ENCODE data around the gene HSD3B7.

Gene HSD3B7

DNA sequence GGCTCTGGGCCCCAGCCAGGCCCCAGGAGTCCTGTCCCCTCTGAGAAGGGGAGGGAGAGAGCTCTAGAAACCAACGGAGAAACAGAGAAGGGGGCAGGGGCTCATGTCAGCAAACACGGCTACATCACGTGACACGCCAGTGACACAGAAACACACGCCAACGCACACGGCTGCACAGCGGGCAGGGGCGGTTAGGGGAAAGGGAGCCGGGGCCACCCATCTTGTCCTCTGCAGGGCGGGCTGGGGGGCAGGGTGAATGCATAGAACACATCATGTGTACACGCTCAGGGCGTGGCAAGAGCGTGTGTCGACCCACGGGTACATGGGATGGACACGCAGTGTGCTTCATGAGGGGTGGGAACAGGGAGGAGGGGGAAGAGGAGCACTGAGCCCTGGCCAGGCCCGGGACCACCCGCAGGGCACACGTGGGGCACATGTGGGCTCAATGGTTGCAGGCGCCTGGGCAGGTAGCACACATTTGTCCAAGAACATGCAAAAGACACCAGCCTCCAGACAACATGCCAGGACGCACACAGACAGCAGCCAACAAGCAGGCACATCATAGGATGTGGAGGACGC lies 4.6 kb downstream of the HSD3B7 start:
- TF ChIP-seq EZH2 (IDR thresholded peaks at IDR 0.05; ENCODE audit: borderline replicate concordance, low read length) (no peak), CTCF (IDR thresholded peaks at IDR 0.05; ENCODE audit: low read length) (no peak)
- Histone ChIP-seq H3K4me2 (ENCODE audit: low read length) (peak overlapping the region; percentile 44; the same call in 1 of the 2 replicates), H3K36me3 (ENCODE audit: insufficient read depth, low read length) (peaks cover under 1% of the 10 kb centered on the region; the same call in 1 of the 2 replicates), H3K4me3 (ENCODE audit: low read depth, low read length, poor library complexity, severe bottlenecking) (peak overlapping the region; percentile 14), H4K20me1 (ENCODE audit: insufficient read depth, low read length) (no peaks in the 10 kb centered on the region), H3K9me3 (ENCODE audit: low read length) (no peaks in the 10 kb centered on the region), H3K27ac (ENCODE audit: low read depth, low read length, poor library complexity, severe bottlenecking) (peak overlapping the region; percentile 21), H3K4me1 (ENCODE audit: insufficient read depth, low read length, severe bottlenecking) (peaks cover 40% of the 10 kb centered on the region), H3K9ac (ENCODE audit: low read length) (peak overlapping the region; percentile 42; the same call in 1 of the 2 replicates), H3F3A (ENCODE audit: insufficient read depth, low read length) (no peaks in the 10 kb centered on the region), H2AFZ (ENCODE audit: low read length) (no peak overlapping the region), H3K27me3 (ENCODE audit: insufficient read depth, low read length) (no peaks in the 10 kb centered on the region), H3K9me2 (ENCODE audit: low read depth, low read length) (no peaks in the 10 kb centered on the region), H3K79me2 (ENCODE audit: insufficient read depth, low read length) (no peaks in the 10 kb centered on the region)

DNA sequence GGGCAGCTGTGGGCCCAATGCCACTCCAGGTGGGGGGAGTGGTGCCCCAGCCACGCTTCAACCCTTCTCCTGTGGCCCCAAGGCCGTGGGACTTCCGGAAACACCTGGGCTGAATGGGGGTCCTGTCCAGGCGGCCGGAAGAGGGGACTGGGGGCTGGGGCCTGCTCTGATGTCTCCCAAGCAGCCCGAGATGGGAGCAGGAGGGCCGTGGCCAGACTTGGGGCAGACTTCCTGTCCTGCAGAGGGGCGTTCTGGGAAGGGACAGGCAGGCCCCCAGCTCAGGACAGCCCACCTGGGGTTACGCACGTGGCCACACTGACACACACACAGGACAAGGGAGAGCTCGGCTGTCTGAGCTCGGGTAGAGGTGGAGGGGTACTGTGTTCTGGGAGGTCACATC lies 5.1 kb downstream of the HSD3B7 start:
- Histone ChIP-seq H3K4me1 (ENCODE audit: insufficient read depth, low read length, severe bottlenecking) (peaks cover 38% of the 10 kb centered on the region), H2AFZ (ENCODE audit: low read length) (no peak overlapping the region), H3K4me3 (ENCODE audit: low read depth, low read length, poor library complexity, severe bottlenecking) (no peak overlapping the region), H3F3A (ENCODE audit: insufficient read depth, low read length) (no peaks in the 10 kb centered on the region), H3K9me2 (ENCODE audit: low read depth, low read length) (no peaks in the 10 kb centered on the region), H3K27ac (ENCODE audit: low read depth, low read length, poor library complexity, severe bottlenecking) (peak overlapping the region; percentile 21), H3K9me3 (ENCODE audit: low read length) (no peaks in the 10 kb centered on the region), H3K4me2 (ENCODE audit: low read length) (peak overlapping the region; percentile 44; the same call in 1 of the 2 replicates), H3K27me3 (ENCODE audit: insufficient read depth, low read length) (no peaks in the 10 kb centered on the region), H4K20me1 (ENCODE audit: insufficient read depth, low read length) (no peaks in the 10 kb centered on the region), H3K9ac (ENCODE audit: low read length) (peak overlapping the region; percentile 42; the same call in 1 of the 2 replicates), H3K79me2 (ENCODE audit: insufficient read depth, low read length) (no peaks in the 10 kb centered on the region), H3K36me3 (ENCODE audit: insufficient read depth, low read length) (no peaks in the 10 kb centered on the region)
- TF ChIP-seq CTCF (IDR thresholded peaks at IDR 0.05; ENCODE audit: low read length) (no peak), EZH2 (IDR thresholded peaks at IDR 0.05; ENCODE audit: borderline replicate concordance, low read length) (no peak)

DNA sequence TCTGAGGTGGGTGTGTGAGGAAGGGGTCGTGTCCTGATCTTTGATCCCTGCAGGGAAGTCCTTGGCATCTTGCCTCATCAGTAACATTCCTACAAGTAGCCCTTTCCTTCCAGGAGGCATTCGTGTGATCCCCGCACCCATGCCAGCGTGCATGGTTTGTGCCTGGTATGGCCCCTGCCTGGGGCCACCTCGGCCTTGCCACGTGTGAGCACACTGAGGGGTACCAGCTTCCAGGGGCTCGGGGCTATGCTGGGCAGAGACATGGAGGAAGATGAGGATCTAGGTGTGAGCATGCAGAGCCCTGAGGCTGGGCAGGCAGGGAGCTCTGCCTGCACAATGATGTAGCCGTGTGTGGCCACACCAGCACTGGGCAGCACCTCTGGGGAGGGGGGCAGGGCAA lies 6.0 kb downstream of the HSD3B7 start:
- no peak overlapping the region for H3K4me2 ChIP-seq (ENCODE audit: low read length)
- no peaks in the 10 kb centered on the region for H3K36me3 ChIP-seq (ENCODE audit: insufficient read depth, low read length)

More for the DNA sequence above, 6.0 kb downstream of the HSD3B7 start:
- H3K4me1 ChIP-seq (ENCODE audit: insufficient read depth, low read length, severe bottlenecking), result peaks cover 34% of the 10 kb centered on the region
- H3K79me2 ChIP-seq (ENCODE audit: insufficient read depth, low read length), result no peaks in the 10 kb centered on the region
- TF ChIP-seq CTCF (IDR thresholded peaks at IDR 0.05; ENCODE audit: low read length) (no peak), EZH2 (IDR thresholded peaks at IDR 0.05; ENCODE audit: borderline replicate concordance, low read length) (no peak)
- H2AFZ ChIP-seq (ENCODE audit: low read length), result no peak overlapping the region
- no peaks in the 10 kb centered on the region for H4K20me1 ChIP-seq (ENCODE audit: insufficient read depth, low read length)
- no peaks in the 10 kb centered on the region for H3K27me3 ChIP-seq (ENCODE audit: insufficient read depth, low read length)
- no peaks in the 10 kb centered on the region for H3K9me2 ChIP-seq (ENCODE audit: low read depth, low read length)
- H3F3A ChIP-seq (ENCODE audit: insufficient read depth, low read length), result no peaks in the 10 kb centered on the region
- no peak overlapping the region for H3K4me3 ChIP-seq (ENCODE audit: low read depth, low read length, poor library complexity, severe bottlenecking)
- no peak overlapping the region for H3K27ac ChIP-seq (ENCODE audit: low read depth, low read length, poor library complexity, severe bottlenecking)
- no peak overlapping the region for H3K9ac ChIP-seq (ENCODE audit: low read length)
- no peaks in the 10 kb centered on the region for H3K9me3 ChIP-seq (ENCODE audit: low read length)
